Spleen (tissue), 7 donors: Measurements from ENCODE around the gene CDRT4.

Experiments used
- POLR2A ChIP-seq, 3 donors: fragments of 450-650 bp; IDR thresholded peaks; one replicate each; pipeline ENCODE4 v1.5.1; 2017; ENCODE audit warnings: antibody characterized with exemption in 3 of 3, mild to moderate bottlenecking in 1 of 3
- POLR2AphosphoS5 ChIP-seq, 3 donors: sonication (generic); formaldehyde crosslinking; IDR thresholded peaks; one replicate each; pipeline ENCODE4 v1.5.1; 2017; ENCODE audit warnings: antibody characterized with exemption in 3 of 3
- TF ChIP-seq, protein P1 (sequence below), 11 experiments: fragments of 200-600 bp in 7 of 11; fragments of 450-650 bp in 4 of 11; sonication (generic) in 4 of 11; IDR thresholded peaks in 8 of 11; conservative IDR thresholded peaks in 3 of 11; 1 replicate in 7 of 11; 2 replicates in 4 of 11; pipeline versions ENCODE4 v1.4.0 to v1.8.0; 2016 to 2021; ENCODE audit warnings: antibody characterized with exemption in 11 of 11, inconsistent platforms in 4 of 11, mild to moderate bottlenecking in 1 of 11
- donor health status: DM: no; HTN: no; CAD: no; lungs with moderate emphysema.
- donor health status: DM: no; HTN: no; CAD: no.
- donor health status: DM: no; HTN: no; CAD: no.

DNA sequence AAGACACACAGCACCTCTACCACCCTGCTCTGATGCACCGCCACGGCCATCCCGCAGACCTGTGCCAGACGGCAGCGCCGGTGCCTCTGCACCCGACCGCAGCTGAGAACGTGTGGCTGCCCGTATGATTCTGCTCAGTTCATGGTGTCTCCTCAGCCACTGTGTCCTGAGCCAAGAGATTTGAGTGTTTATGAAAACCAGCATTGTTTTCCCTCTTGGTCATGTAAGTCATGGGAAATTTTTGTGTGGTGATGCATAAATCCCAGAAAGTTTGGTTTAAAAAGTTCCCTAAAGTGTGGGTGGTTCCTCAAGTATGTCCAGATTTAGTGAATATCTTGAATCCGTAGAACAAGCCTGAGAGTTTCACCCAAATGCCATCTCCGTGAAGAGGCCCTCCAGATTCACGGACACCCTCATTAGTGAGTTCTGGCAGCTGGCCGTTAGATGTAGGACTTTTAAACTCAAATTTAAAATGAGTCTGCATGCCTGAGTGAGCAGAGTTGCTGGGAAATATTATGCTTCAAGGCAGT, 57.6 kb downstream of the CDRT4 start:
- TF ChIP-seq POLR2AphosphoS5 (IDR thresholded peaks at IDR 0.05) (peak in 1 of 3 donors; percentile 54), POLR2A (IDR thresholded peaks at IDR 0.05) (no peak)
- TF ChIP-seq, protein P1, sequence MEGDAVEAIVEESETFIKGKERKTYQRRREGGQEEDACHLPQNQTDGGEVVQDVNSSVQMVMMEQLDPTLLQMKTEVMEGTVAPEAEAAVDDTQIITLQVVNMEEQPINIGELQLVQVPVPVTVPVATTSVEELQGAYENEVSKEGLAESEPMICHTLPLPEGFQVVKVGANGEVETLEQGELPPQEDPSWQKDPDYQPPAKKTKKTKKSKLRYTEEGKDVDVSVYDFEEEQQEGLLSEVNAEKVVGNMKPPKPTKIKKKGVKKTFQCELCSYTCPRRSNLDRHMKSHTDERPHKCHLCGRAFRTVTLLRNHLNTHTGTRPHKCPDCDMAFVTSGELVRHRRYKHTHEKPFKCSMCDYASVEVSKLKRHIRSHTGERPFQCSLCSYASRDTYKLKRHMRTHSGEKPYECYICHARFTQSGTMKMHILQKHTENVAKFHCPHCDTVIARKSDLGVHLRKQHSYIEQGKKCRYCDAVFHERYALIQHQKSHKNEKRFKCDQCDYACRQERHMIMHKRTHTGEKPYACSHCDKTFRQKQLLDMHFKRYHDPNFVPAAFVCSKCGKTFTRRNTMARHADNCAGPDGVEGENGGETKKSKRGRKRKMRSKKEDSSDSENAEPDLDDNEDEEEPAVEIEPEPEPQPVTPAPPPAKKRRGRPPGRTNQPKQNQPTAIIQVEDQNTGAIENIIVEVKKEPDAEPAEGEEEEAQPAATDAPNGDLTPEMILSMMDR (IDR thresholded peaks at IDR 0.05 in 8 of 11, conservative IDR thresholded peaks at IDR 0.05 in 3 of 11), result no peak
